ENCODE results near the gene SRSF2.
A peak's percentile ranks its signal among the peaks of the same experiment; 100 is the strongest.
"Not testable (repeated sequence)": the region's sequence is repeated elsewhere in the genome, so short reads cannot be mapped to it uniquely, and the experiment has no call there.

The SRSF2 gene

GRCh38 chr17:76737676-76738467, 741 bp upstream of the SRSF2 start, which contains the start of gene MFSD11:
Gene MFSD11, plus strand, starts transcription at chr17:76738119. Its CDS starts 234 bp downstream, at chr17:76738353.
- DNase-seq, result peak in 1 of 2 experiments; percentile 96

GRCh38 chr17:76736349-76737081, 616 bp downstream of the SRSF2 start:
- DNase-seq, result peak in 1 of 2 experiments; percentile 48

- DNase-seq, result no peak
Measured at GRCh38 chr17:76735586-76736348, 1.4 kb downstream of the SRSF2 start.

- DNase-seq, result peak in 1 of 2 experiments; percentile 24
Measured at GRCh38 chr17:76735006-76735405, 2.1 kb downstream of the SRSF2 start.

- no peak for DNase-seq
Measured at GRCh38 chr17:76734080-76734840, 2.9 kb downstream of the SRSF2 start.

- DNase-seq, result no peak
Measured at GRCh38 chr17:76733618-76733957, 3.5 kb downstream of the SRSF2 start.

GRCh38 chr17:76732734-76733617, 4.2 kb downstream of the SRSF2 start:
- DNase-seq, result no peak

GRCh38 chr17:76731800-76732733, 5.1 kb downstream of the SRSF2 start:
- not testable (repeated sequence) for DNase-seq

GRCh38 chr17:76727745-76728456, 9.2 kb downstream of the SRSF2 start:
- DNase-seq, result no peak

GRCh38 chr17:76726776-76727718, 10.1 kb downstream of the SRSF2 start, which contains the start of gene METTL23:
Gene METTL23, plus strand, starts transcription at chr17:76726839. Its CDS starts 2,872 bp downstream, at chr17:76729711.
- DNase-seq, result peak; percentile 69 to 81

GRCh38 chr17:76726231-76726775, 10.8 kb downstream of the SRSF2 start, which contains the start of gene JMJD6:
Gene JMJD6, minus strand, starts transcription at chr17:76726606. Its CDS starts 131 bp downstream, at chr17:76726475.
- DNase-seq, result peak; percentile 94 to 98

GRCh38 chr17:76725580-76726230, 11.4 kb downstream of the SRSF2 start:
- DNase-seq, result peak; percentile 49 to 75

GRCh38 chr17:76723812-76724211, 13.3 kb downstream of the SRSF2 start:
- DNase-seq, result no peak

- not testable (repeated sequence) for DNase-seq
Measured at GRCh38 chr17:76722977-76723376, 14.2 kb downstream of the SRSF2 start.

- DNase-seq, result no peak
Measured at GRCh38 chr17:76722279-76722678, 14.9 kb downstream of the SRSF2 start.

- DNase-seq, result no peak
Measured at GRCh38 chr17:76721463-76721862, 15.7 kb downstream of the SRSF2 start.

- no peak for DNase-seq
Measured at GRCh38 chr17:76720941-76721340, 16.2 kb downstream of the SRSF2 start.

Data from NCI-H526 (cell line).